MM.1S (cell line): Measurements from ENCODE around the gene RAB6B.

Source experiments
- EZH2 ChIP-seq: fragments of 300-600 bp; sonication (generic); optimal IDR thresholded peaks from 2 replicates; pipeline ENCODE3; 2017; ENCODE audit warnings: low read depth, mild to moderate bottlenecking, antibody characterized with exemption, low read length, mixed read lengths
- EZH2phosphoT487 ChIP-seq: fragments of 300-600 bp; sonication (generic); IDR thresholded peaks from 2 replicates; pipeline ENCODE4 v1.6.1; 2018; ENCODE audit warnings: antibody characterized with exemption, low read length
- TF ChIP-seq, protein P1 (sequence below): fragments of 300-600 bp; sonication (generic); IDR thresholded peaks from 2 replicates; pipeline ENCODE4 v1.5.1; 2016; ENCODE audit warnings: antibody characterized with exemption, low read length, mixed read lengths

DNA sequence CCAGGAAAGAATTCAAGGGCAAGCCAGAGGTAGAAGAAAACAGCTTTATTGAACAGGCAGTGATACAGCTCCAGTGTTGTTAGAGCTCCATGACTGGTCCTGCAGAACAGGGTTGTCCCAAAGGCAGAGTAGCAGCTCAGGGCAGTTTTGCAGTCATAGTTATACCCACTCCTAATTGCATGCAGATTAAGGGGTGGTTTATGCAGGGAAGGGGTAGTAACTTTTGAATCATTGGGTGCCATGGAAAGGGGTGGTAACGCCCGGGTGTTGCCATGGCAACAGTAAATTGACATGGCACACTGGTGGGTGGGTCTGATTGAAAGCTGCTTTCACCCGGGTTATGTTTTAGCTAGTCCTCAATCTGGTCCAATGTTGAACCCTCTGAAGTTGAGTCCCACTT, 9.7 kb upstream of the RAB6B start:
- TF ChIP-seq EZH2phosphoT487, result no peak
- TF ChIP-seq, protein P1, sequence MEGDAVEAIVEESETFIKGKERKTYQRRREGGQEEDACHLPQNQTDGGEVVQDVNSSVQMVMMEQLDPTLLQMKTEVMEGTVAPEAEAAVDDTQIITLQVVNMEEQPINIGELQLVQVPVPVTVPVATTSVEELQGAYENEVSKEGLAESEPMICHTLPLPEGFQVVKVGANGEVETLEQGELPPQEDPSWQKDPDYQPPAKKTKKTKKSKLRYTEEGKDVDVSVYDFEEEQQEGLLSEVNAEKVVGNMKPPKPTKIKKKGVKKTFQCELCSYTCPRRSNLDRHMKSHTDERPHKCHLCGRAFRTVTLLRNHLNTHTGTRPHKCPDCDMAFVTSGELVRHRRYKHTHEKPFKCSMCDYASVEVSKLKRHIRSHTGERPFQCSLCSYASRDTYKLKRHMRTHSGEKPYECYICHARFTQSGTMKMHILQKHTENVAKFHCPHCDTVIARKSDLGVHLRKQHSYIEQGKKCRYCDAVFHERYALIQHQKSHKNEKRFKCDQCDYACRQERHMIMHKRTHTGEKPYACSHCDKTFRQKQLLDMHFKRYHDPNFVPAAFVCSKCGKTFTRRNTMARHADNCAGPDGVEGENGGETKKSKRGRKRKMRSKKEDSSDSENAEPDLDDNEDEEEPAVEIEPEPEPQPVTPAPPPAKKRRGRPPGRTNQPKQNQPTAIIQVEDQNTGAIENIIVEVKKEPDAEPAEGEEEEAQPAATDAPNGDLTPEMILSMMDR, result no peak
- TF ChIP-seq EZH2, result no peak
